Right atrium auricular region (tissue), 2 donors: ENCODE results near the gene JAKMIP2. TPM values are rescaled to one million over a fixed set of nuclear protein-coding genes. Genes with fewer than 3 reads are reported as not detected.
A peak's percentile ranks its signal among the peaks of the same experiment; 100 is the strongest.
"Not testable (repeated sequence)": the region's sequence is repeated elsewhere in the genome, so short reads cannot be mapped to it uniquely, and the experiment has no call there.

ENCODE experiments used
- DNase-seq: peaks from one replicate; pipeline ENCODE4 v3.0.0-alpha.2; 2019; ENCODE audit warnings: low spot score
- H3K27ac ChIP-seq, 2 donors: fragments of 200-600 bp; sonication (generic); 1 replicate in 1 of 2; 2 replicates in 1 of 2; pipeline ENCODE4 v1.5.1; 2016 to 2019
- H3K27me3 ChIP-seq, 2 donors: fragments of 200-600 bp; sonication (generic); one replicate each; pipeline versions ENCODE4 v1.5.1 to v1.6.0; 2017 to 2019
- H3K36me3 ChIP-seq: fragments of 200-600 bp; sonication (generic); one replicate; pipeline ENCODE4 v1.5.1; 2016
- H3K4me1 ChIP-seq, 2 donors: fragments of 200-600 bp; sonication (generic); one replicate each; pipeline versions ENCODE4 v1.5.1 to v1.6.0; 2017 to 2019
- H3K4me3 ChIP-seq, 2 donors: fragments of 200-600 bp; sonication (generic); 1 replicate in 1 of 2; 2 replicates in 1 of 2; pipeline ENCODE4 v1.5.1; 2017 to 2019; ENCODE audit warnings: mild to moderate bottlenecking in 1 of 2, moderate library complexity in 1 of 2
- H3K9me3 ChIP-seq, 2 donors: fragments of 200-600 bp; sonication (generic); one replicate each; pipeline ENCODE4 v1.5.1; 2019
- total RNA-seq, 2 donors: library from RNA; depleted of rRNA; stranded (reverse); fragments of >200 nt; gene quantifications; one replicate each; pipeline ENCODE4 v1.1.0, GENCODE V29; 2016
- TF ChIP-seq, protein P1 (sequence below), 2 donors: fragments of 200-600 bp; sonication (generic); IDR thresholded peaks; one replicate each; pipeline ENCODE4 v1.5.1; 2019; ENCODE audit warnings: antibody characterized with exemption in 2 of 2

JAKMIP2 gene
- total RNA-seq, 2 donors from 2014 or later, result 0.16 to 0.33 TPM

DNA sequence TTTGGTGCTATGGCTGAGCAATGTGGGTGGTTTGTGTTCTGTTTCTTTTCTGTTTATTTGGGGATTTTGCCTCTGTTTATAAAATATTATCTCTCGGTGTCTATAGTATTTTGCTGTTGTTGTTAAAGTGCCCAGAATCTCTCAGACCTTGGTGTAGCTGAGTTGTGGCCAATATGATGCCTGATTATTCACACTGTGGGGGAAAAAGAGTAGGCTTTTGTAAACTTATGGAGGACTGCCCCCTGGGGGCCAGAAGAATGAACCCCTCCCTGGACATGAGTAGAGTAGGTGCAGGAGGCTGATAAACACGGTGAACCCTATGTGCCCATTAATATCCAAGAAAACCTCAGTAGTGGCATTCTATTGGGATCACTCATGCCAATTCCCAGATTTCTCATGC is 223.7 kb downstream of the JAKMIP2 start:
- Histone ChIP-seq H3K9me3 (no peaks in the 10 kb centered on the region), H3K4me3 (no peak overlapping the region), H3K4me1 (peaks cover 0 to 34% of the 10 kb centered on the region in 2 donors), H3K27ac (peak overlapping the region in 1 of 2 donors; percentile 15), H3K27me3 (no peaks in the 10 kb centered on the region), H3K36me3 (no peaks in the 10 kb centered on the region)
- TF ChIP-seq, protein P1, sequence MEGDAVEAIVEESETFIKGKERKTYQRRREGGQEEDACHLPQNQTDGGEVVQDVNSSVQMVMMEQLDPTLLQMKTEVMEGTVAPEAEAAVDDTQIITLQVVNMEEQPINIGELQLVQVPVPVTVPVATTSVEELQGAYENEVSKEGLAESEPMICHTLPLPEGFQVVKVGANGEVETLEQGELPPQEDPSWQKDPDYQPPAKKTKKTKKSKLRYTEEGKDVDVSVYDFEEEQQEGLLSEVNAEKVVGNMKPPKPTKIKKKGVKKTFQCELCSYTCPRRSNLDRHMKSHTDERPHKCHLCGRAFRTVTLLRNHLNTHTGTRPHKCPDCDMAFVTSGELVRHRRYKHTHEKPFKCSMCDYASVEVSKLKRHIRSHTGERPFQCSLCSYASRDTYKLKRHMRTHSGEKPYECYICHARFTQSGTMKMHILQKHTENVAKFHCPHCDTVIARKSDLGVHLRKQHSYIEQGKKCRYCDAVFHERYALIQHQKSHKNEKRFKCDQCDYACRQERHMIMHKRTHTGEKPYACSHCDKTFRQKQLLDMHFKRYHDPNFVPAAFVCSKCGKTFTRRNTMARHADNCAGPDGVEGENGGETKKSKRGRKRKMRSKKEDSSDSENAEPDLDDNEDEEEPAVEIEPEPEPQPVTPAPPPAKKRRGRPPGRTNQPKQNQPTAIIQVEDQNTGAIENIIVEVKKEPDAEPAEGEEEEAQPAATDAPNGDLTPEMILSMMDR (IDR thresholded peaks at IDR 0.05), result peak; percentile 53 to 76
- DNase-seq, result no peak

DNA sequence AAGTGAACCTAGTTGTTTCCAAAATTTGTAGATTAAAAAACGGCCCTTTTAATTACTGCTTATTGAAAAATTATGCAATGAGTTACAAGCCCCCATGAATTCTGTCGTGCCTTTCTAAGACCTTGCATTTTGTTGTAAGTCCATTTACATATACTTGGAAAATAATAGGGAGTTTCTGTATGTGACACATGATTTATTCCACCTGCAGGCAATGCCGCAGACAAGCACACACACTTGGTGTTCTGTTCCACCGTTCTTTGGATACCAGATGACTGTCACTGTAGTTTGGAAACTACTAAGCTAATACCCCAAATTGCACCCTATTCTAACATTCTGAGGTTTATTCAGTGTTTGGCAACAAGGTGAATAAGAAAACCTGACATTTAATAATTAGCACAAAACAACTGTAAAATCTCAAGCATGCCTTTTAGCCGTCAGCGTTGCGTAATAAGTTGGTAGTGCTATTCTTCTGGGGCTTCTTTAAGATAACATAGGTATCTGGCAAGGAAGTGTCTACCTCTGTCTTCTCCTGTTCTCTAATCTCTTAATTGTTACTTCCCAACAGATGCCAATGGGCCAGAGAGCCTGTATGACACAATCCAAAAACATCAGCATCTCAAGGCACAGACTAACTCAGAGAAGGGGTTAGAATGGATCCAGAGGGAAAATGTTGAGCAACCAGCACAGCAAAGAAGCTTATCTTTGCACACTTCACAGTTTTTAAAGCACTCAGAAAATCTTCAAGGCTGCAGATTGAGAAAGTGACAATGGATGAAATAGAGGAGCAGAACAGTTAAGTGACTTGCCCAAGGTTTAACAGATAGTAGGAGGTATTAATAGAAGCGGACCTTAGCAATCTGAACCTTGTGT is 224.4 kb downstream of the JAKMIP2 start:
- Histone ChIP-seq H3K4me1 (peaks cover 0 to 41% of the 10 kb centered on the region in 2 donors), H3K27me3 (no peaks in the 10 kb centered on the region), H3K9me3 (no peaks in the 10 kb centered on the region), H3K27ac (peak overlapping the region in 1 of 2 donors; percentile 15), H3K4me3 (no peak overlapping the region), H3K36me3 (no peaks in the 10 kb centered on the region)
- TF ChIP-seq, protein P1 (IDR thresholded peaks at IDR 0.05), result no peak
- no peak for DNase-seq

DNA sequence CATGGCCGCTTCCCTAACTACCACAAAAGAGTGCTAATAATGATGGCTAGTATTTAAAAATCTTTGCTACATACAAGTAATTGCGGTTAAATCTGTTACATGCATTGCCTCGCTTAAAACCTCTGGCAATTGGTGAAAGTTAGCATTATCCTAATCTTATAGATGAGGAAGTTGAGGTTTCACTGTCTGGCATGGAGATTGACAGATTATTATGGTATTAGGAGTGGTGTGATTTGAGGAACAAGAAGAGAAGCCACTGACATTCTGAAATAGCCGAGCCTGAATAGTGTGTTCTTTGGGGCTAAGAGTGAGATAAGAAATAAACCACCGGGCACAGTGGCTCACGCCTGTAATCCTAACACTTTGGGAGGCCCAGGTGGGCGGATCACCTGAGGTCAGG is 227.4 kb downstream of the JAKMIP2 start:
- DNase-seq, result no peak
- peaks cover 0 to under 1% of the 10 kb centered on the region in 2 donors for H3K9me3 ChIP-seq
- H3K36me3 ChIP-seq, result no peaks in the 10 kb centered on the region
- no peak overlapping the region for H3K4me3 ChIP-seq
- peak overlapping the region; percentile 60 to 78 for H3K27ac ChIP-seq
- TF ChIP-seq, protein P1 (IDR thresholded peaks at IDR 0.05), result no peak
- H3K27me3 ChIP-seq, result no peaks in the 10 kb centered on the region
- peaks cover 0 to 61% of the 10 kb centered on the region in 2 donors for H3K4me1 ChIP-seq

DNA sequence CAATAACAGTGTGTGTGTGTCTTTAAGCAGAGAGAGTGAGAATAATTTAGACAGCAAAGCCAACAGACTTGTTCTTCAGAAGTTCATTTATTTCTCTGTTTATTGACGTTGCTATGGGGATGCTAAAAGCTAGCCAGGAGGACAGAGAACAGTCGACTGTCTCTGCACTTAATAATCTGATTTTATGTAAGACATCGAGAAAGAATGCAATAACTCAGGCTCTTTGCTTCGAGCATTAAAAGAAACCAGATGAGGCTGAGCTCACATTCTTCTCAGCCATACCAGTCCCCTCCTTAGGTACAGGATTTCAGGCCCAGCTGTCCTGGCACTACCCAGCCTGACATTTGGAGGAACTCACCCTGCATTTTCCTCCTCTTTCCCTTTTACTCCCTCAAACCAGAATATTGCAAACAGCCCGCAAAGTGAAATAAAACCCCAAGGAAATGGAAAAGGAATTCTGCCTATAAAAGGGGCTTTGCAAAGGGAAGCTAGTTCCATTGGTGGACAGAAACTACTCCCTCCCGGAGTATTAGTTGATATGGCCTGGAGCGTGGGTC is 228.2 kb downstream of the JAKMIP2 start:
- H3K4me1 ChIP-seq, result peaks cover 0 to 61% of the 10 kb centered on the region in 2 donors
- no peak for DNase-seq

DNA sequence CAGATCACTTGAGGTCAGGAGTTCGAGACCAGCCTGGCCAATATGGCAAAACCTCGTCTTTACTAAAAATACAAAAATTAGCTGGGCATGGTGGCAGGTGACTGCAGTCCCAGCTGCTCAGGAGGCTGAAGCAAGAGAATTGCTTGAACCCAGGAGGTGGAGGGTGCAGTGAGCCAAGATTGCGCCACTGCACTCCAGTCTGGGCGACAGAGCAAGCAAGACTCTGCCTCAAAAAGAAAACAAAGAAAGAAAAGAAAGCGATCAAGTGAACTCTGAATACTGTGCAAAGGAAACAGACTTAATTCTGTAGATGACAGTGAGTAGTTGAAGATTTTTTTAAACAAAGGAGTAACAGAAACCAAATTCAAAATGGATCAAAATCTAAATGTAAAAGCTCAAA is 228.7 kb downstream of the JAKMIP2 start:
- H3K27ac ChIP-seq, result peak overlapping the region; percentile 60 to 78
- peaks cover 0 to 58% of the 10 kb centered on the region in 2 donors for H3K4me1 ChIP-seq
- DNase-seq, H3K36me3 ChIP-seq, H3K27me3 ChIP-seq, H3K9me3 ChIP-seq: not testable (repeated sequence)
- peak overlapping the region in 1 of 2 donors; percentile 14 for H3K4me3 ChIP-seq

More for the DNA sequence above, 228.2 kb downstream of the JAKMIP2 start:
- TF ChIP-seq, protein P1 (IDR thresholded peaks at IDR 0.05), result no peak
- Histone ChIP-seq H3K36me3 (no peaks in the 10 kb centered on the region), H3K27ac (peak overlapping the region; percentile 60 to 78), H3K4me3 (peak overlapping the region; percentile 0 to 14), H3K9me3 (peaks cover 0 to 4% of the 10 kb centered on the region in 2 donors), H3K27me3 (no peaks in the 10 kb centered on the region)

DNA sequence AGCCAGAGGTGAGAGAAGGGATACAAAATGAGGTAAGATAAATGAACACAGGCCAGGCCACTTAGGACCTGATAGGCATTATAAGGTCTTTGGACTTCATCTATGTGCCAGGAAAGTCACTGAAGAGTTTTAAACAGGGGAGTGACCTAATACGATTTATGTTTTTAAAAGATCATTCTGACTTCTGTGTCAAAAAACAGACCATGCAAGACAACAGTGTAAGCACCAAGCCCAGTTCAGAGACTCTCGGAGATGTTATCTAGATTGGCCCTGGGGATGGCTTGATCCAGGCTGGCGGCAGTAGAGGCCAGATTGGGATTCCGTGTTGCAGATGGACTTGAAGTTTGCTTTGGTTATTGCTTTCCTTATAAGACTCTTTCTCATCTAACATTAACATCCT is 229.6 kb downstream of the JAKMIP2 start:
- Histone ChIP-seq H3K9me3 (peaks cover 0 to 4% of the 10 kb centered on the region in 2 donors), H3K27ac (peak overlapping the region; percentile 60 to 78), H3K36me3 (no peaks in the 10 kb centered on the region), H3K4me3 (no peak overlapping the region), H3K27me3 (no peaks in the 10 kb centered on the region), H3K4me1 (peaks cover 0 to 58% of the 10 kb centered on the region in 2 donors)
- DNase-seq, result no peak
- TF ChIP-seq, protein P1 (IDR thresholded peaks at IDR 0.05), result no peak
